ENCODE results near the gene CCDC141. TPM values are rescaled to one million over a fixed set of nuclear protein-coding genes. Genes with fewer than 3 reads are reported as not detected.

Gene CCDC141
- total and polyA plus RNA-seq, 2 experiments from 2014 or later, result 3.0 to 7.2 TPM

GRCh38 chr2:179037807-179038206, 12.1 kb downstream of the CCDC141 start:
- DNase-seq (ENCODE audit: low spot score), result no peak
- H2AFZ ChIP-seq, result no peak overlapping the region
- TF ChIP-seq EZH2 (IDR thresholded peaks at IDR 0.05; ENCODE audit: borderline replicate concordance) (no peak), EZH2phosphoT487 (IDR thresholded peaks at IDR 0.05; ENCODE audit: low read depth, severe bottlenecking, unreplicated experiment) (no peak)
- no peaks in the 10 kb centered on the region for H4K20me1 ChIP-seq (ENCODE audit: insufficient read depth, poor library complexity, severe bottlenecking)
- no peaks in the 10 kb centered on the region for H3K9me2 ChIP-seq (replicated peaks; ENCODE audit: insufficient read depth)
- no peaks in the 10 kb centered on the region for H3K79me2 ChIP-seq
- H3K36me3 ChIP-seq (replicated peaks; ENCODE audit: insufficient read depth, low read depth), result no peaks in the 10 kb centered on the region
- H3K4me3 ChIP-seq, result no peak overlapping the region
- H3K9me3 ChIP-seq (ENCODE audit: low read depth), result no peaks in the 10 kb centered on the region
- H3K4me2 ChIP-seq, result no peak overlapping the region
- WGBS (ENCODE audit: low lambda C conversion rate, missing lambda C conversion rate), result 95% methylated on average over 4 of the region's 4 CpGs
- H3K27me3 ChIP-seq, result no peaks in the 10 kb centered on the region
- H3K4me1 ChIP-seq (ENCODE audit: insufficient read depth), result no peaks in the 10 kb centered on the region
- H3K27ac ChIP-seq, result no peak overlapping the region

DNA sequence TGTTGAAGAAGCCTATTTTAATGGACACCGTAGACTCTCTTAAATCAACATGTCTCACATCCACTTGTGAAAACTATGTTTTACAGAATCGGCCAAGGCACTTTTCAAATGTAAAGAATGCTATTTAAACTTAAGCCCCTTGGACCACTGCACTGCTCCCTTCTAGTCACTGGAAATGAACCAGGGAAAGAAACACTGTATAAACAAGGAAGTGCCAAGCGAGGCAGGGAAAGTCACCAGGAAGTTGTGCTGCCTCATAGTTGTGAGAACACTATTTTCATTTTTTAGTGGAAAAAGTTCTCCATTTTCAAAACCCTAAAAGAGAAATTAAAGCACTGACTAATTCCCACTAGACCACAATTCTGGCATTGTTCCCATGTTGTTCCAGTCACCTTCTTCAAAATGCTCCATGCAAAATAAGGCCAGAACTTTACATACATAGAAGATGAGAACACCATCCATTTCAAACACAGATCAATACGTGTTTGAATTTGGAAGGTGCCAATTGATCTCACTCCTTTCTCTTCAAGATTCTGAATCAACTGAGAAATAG, 13.5 kb downstream of the CCDC141 start:
- Histone ChIP-seq H3K4me3 (no peak overlapping the region), H3K27ac (no peak overlapping the region), H3K4me2 (no peak overlapping the region), H4K20me1 (ENCODE audit: insufficient read depth, poor library complexity, severe bottlenecking) (no peaks in the 10 kb centered on the region), H3K4me1 (ENCODE audit: insufficient read depth) (peaks cover 3% of the 10 kb centered on the region), H3K79me2 (no peaks in the 10 kb centered on the region), H3K9me3 (ENCODE audit: low read depth) (no peaks in the 10 kb centered on the region), H2AFZ (no peak overlapping the region), H3K9me2 (replicated peaks; ENCODE audit: insufficient read depth) (no peaks in the 10 kb centered on the region), H3K27me3 (no peaks in the 10 kb centered on the region), H3K36me3 (replicated peaks; ENCODE audit: insufficient read depth, low read depth) (no peaks in the 10 kb centered on the region)
- 95% methylated on average over 4 of the region's 4 CpGs for WGBS (ENCODE audit: low lambda C conversion rate, missing lambda C conversion rate)
- TF ChIP-seq EZH2phosphoT487 (IDR thresholded peaks at IDR 0.05; ENCODE audit: low read depth, severe bottlenecking, unreplicated experiment) (no peak), EZH2 (IDR thresholded peaks at IDR 0.05; ENCODE audit: borderline replicate concordance) (no peak), CTCF (IDR thresholded peaks at IDR 0.05; ENCODE audit: poor library complexity) (no peak)
- DNase-seq (ENCODE audit: low spot score), result no peak

GRCh38 chr2:179031731-179032408, 18.1 kb downstream of the CCDC141 start:
- Histone ChIP-seq H3K4me3 (no peak overlapping the region), H3K36me3 (replicated peaks; ENCODE audit: insufficient read depth, low read depth) (no peaks in the 10 kb centered on the region), H3K9me2 (replicated peaks; ENCODE audit: insufficient read depth) (no peaks in the 10 kb centered on the region), H3K4me1 (ENCODE audit: insufficient read depth) (peaks cover 3% of the 10 kb centered on the region), H3K9me3 (ENCODE audit: low read depth) (no peaks in the 10 kb centered on the region), H4K20me1 (ENCODE audit: insufficient read depth, poor library complexity, severe bottlenecking) (no peaks in the 10 kb centered on the region), H2AFZ (no peak overlapping the region), H3K27me3 (no peaks in the 10 kb centered on the region), H3K27ac (no peak overlapping the region), H3K79me2 (no peaks in the 10 kb centered on the region), H3K4me2 (peak overlapping the region; percentile 40)
- DNase-seq (ENCODE audit: low spot score), result peak; percentile 15
- TF ChIP-seq EZH2phosphoT487 (IDR thresholded peaks at IDR 0.05; ENCODE audit: low read depth, severe bottlenecking, unreplicated experiment) (no peak), CTCF (IDR thresholded peaks at IDR 0.05; ENCODE audit: poor library complexity) (no peak), EZH2 (IDR thresholded peaks at IDR 0.05; ENCODE audit: borderline replicate concordance) (no peak)
- 34% methylated on average over 2 of the region's 2 CpGs for WGBS (ENCODE audit: low lambda C conversion rate, missing lambda C conversion rate)

DNA sequence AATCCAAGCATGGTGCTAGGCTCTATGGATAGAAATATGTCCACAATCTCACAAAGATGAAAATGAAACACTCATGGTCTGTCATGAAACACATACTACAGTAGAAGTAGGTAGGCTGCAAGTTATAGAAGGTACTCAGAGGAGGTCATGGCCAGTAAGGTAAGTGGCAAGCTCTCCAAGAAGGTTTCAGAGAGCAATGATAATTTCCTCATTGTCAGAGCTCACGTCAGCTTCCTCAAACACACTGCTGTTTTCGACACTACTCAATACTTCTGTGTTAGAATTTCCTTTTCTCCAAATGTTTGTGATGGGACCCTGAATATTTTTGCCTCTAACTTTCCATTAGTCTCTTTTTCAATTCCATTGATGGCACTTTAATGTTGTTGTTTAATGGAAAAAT, 25.5 kb downstream of the CCDC141 start:
- Histone ChIP-seq H4K20me1 (ENCODE audit: insufficient read depth, poor library complexity, severe bottlenecking) (no peaks in the 10 kb centered on the region), H3K9me2 (replicated peaks; ENCODE audit: insufficient read depth) (no peaks in the 10 kb centered on the region), H2AFZ (no peak overlapping the region), H3K4me1 (ENCODE audit: insufficient read depth) (no peaks in the 10 kb centered on the region), H3K9me3 (ENCODE audit: low read depth) (no peaks in the 10 kb centered on the region), H3K27me3 (no peaks in the 10 kb centered on the region), H3K4me3 (no peak overlapping the region), H3K79me2 (no peaks in the 10 kb centered on the region), H3K27ac (no peak overlapping the region), H3K4me2 (no peak overlapping the region), H3K36me3 (replicated peaks; ENCODE audit: insufficient read depth, low read depth) (no peaks in the 10 kb centered on the region)
- 100% methylated on average over 2 of the region's 2 CpGs for WGBS (ENCODE audit: low lambda C conversion rate, missing lambda C conversion rate)
- no peak for DNase-seq (ENCODE audit: low spot score)
- TF ChIP-seq CTCF (IDR thresholded peaks at IDR 0.05; ENCODE audit: poor library complexity) (no peak), EZH2phosphoT487 (IDR thresholded peaks at IDR 0.05; ENCODE audit: low read depth, severe bottlenecking, unreplicated experiment) (no peak), EZH2 (IDR thresholded peaks at IDR 0.05; ENCODE audit: borderline replicate concordance) (no peak)

Data from hepatocyte (in vitro differentiated cells).